Hippocampal formation (tissue), 2 donors: ENCODE data around the gene SHISA2.

Source experiments
- DNase-seq, 2 donors: peaks; one replicate each; lab custom pipeline; 2025; lab: John Stamatoyannopoulos, UW

The SHISA2 gene

GRCh38 chr13:26048741-26049140 is 3.1 kb downstream of the SHISA2 start:
- no peak for DNase-seq

GRCh38 chr13:26047040-26047439 is 4.8 kb downstream of the SHISA2 start:
- no peak for DNase-seq

GRCh38 chr13:26046639-26047038 is 5.2 kb downstream of the SHISA2 start:
- no peak for DNase-seq

DNA sequence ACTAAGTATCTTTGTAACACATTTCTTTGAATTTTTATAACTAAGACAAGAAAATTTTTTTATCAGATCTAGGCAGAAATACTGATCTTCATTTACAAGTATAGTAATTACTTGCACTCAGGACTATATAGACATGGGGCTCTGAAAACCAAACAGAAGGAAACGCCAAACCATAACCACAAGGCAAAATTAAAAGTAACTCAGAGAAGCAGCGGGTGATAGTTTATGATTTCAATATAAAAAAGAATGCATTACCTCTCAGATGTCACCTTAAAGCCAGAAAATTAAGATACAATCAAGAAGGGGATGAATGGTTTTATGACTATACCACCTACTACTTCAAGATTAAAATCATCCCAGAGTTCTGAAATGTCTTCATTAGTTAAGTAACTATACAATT is 6.7 kb downstream of the SHISA2 start:
- DNase-seq, result no peak

GRCh38 chr13:26042785-26043184 is 9.0 kb downstream of the SHISA2 start:
- DNase-seq, result no peak

DNA sequence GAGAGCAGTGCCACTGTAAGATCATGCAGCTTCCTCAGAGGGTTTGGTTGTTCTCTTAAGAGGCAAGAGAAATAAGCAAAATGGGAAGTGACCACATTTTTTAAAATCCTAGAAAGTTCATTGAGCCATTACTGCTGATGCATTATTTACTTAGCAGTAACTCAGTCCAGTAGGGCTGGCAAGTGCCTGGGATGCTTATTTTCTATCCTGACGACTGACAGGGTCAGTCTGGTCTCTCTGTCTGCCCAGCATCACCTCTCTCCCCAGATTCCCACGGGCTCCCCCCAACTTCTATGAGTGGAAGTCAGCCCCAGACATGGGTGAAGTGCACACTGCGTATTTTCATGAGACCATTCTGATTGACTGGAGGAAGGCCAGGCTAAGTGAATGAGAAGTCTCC is 10.4 kb downstream of the SHISA2 start:
- DNase-seq, result no peak

DNA sequence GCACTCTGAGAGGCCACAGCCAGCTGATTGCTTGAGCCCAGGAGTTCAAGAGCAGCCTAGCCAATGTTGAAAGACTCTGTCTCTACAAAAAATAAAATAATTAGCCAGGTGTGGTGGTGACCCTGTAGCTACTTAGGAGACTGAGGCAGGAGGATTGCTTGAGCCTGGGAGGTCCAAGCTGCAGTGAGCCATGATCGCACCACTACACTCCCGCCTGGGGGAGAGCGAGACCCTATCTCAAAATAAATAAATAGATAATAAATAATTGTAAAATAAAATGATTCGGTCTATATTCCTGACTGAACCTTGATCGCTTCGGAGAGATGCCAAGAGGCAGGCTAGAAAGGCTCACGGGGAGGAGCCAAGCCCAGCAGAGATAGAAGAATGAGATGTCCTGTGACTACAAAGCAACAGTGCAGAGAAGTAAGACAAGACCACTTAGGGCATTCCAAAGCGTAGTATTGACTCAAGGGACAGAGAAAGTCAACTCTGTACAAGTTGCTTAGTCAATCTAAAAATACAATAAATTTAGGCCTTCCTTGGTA is 12.8 kb downstream of the SHISA2 start:
- no peak for DNase-seq

- DNase-seq, result peak; percentile 59 to 68
Measured at GRCh38 chr13:26037302-26037701, 14.5 kb downstream of the SHISA2 start.

GRCh38 chr13:26036383-26036782 is 15.4 kb downstream of the SHISA2 start:
- no peak for DNase-seq

- DNase-seq, result no peak
Measured at GRCh38 chr13:26034018-26034417, 17.8 kb downstream of the SHISA2 start.

- DNase-seq, result no peak
Measured at GRCh38 chr13:26030331-26030730, 21.5 kb downstream of the SHISA2 start.

DNA sequence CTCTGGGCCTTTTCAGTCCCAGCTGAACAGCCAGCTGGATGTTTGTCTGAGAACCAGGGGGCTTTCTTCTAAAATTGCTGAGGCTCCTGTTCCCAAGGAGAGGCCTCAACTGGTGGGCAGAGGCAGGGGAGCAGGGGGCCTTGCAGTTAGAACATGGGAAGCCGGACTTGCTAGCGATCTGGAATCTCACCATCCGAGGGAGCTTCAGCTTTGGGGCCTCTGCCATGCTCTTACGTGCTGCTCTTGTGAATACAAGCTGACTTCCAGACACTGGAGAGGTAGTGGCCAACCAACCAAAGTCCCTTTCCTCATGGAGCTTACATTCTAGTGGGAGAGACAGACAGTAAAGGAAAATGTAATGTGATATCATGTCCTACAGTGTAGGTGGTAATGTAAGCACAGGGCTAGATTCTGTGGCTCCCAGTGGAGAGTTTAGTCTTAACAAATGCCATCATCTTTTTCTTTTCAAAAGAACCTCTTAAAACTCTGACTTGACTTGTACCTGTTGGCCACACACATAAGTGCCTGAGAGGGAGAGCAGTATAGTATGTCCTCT is 22.2 kb downstream of the SHISA2 start:
- DNase-seq, result no peak

- DNase-seq, result no peak
Measured at GRCh38 chr13:26026211-26026610, 25.6 kb downstream of the SHISA2 start.

GRCh38 chr13:26025771-26026170 is 26.0 kb downstream of the SHISA2 start:
- no peak for DNase-seq

GRCh38 chr13:26025196-26025595 is 26.6 kb downstream of the SHISA2 start:
- DNase-seq, result peak in 1 of 2 donors; percentile 27

DNA sequence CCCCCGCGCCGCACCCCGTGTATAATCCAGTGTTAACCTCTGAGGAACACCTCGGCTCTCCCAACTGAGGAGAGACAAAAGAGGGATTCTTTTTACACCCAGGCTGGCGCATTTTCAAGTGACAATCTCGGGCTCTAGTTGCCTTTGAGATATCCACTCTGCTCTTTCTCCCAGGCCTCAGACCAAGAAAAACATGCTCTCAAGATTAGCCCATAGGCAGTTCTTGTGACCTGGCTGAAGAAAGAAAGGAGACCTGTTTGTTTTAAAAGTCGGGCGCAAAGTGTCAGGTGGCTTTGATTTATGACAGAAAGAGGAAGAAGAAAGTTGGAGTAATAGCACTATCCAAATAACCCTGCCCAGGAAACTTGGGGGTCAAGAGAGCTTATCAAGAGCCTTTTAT is 27.3 kb downstream of the SHISA2 start:
- DNase-seq, result no peak

GRCh38 chr13:26022538-26023292 is 29.1 kb downstream of the SHISA2 start:
- no peak for DNase-seq

- DNase-seq, result no peak
Measured at GRCh38 chr13:26021956-26022355, 29.9 kb downstream of the SHISA2 start.

- no peak for DNase-seq
Measured at GRCh38 chr13:26021516-26021915, 30.3 kb downstream of the SHISA2 start.

DNA sequence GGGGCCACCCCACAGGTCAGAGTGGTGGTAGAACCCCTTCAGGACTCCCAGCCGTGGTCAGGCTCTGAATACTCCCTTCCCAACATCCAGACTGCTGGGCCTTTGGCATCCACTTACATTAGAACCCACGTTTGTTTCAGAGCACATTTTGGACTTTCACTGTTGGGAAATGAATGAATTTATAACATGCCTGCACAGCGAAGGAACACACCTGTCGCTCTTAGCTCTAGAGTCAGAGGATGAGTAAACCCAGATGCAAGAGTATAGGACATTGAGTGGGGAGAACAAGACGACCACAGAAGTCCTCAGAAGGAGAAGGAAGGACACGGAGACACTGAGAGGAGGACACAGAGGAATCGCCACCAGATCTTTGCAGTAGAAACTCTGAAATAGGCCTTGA is 30.9 kb downstream of the SHISA2 start:
- DNase-seq, result no peak

GRCh38 chr13:26019881-26020870 is 31.6 kb downstream of the SHISA2 start:
- no peak for DNase-seq

DNA sequence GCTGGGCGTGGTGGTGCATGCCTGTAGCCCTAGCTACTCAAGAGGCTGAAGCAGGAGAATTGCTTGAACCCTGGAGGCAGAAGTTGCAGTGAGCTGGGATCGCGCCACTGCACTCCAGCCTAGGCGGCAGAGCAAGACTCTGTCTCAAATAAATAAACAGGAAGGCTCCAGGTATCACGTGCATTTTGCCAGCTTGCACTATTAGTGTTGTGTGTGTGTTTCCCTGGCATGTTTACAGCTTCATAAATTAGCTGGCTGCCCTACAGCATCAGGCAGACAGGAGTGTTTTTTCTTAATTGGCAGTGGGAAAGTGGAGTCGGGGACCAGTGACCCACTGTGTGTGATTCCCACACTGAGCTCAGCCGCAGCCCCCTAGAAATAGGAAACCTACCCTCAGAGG is 32.6 kb downstream of the SHISA2 start:
- no peak for DNase-seq
